Hematopoietic multipotent progenitor cell treated with erythropoietin and hydrocortisone succinate and interleukin-3 and kit ligand, for 8 days (in vitro differentiated cells): ENCODE data around the gene POLR1C.
A peak's percentile ranks its signal among the peaks of the same experiment; 100 is the strongest.
"Not testable (repeated sequence)": the region's sequence is repeated elsewhere in the genome, so short reads cannot be mapped to it uniquely, and the experiment has no call there.

Experiments used
- DNase-seq: peaks from one replicate; pipeline ENCODE4 v3.0.0-alpha.2; 2015

POLR1C gene

GRCh38 chr6:43516697-43517504, at the start of gene POLR1C, which contains the start of gene YIPF3:
TSS of gene POLR1C (plus strand) at chr6:43517089. CDS start at chr6:43517110, 21 bp downstream.
TSS of gene YIPF3 (minus strand) at chr6:43516926. CDS start at chr6:43516807, 119 bp downstream.
- peak; percentile 98 for DNase-seq

GRCh38 chr6:43467265-43467664, 49.6 kb upstream of the POLR1C start:
- DNase-seq, result not testable (repeated sequence)

- no peak for DNase-seq
Measured at GRCh38 chr6:43467752-43468151, 49.1 kb upstream of the POLR1C start.

GRCh38 chr6:43468240-43468639, 48.6 kb upstream of the POLR1C start:
- no peak for DNase-seq

- DNase-seq, result no peak
Measured at GRCh38 chr6:43468748-43469681, 47.9 kb upstream of the POLR1C start.

- DNase-seq, result no peak
Measured at GRCh38 chr6:43469947-43470346, 46.9 kb upstream of the POLR1C start.

- no peak for DNase-seq
Measured at GRCh38 chr6:43471399-43471798, 45.5 kb upstream of the POLR1C start.

- DNase-seq, result no peak
Measured at GRCh38 chr6:43472515-43472914, 44.4 kb upstream of the POLR1C start.

- no peak for DNase-seq
Measured at GRCh38 chr6:43475516-43475915, 41.4 kb upstream of the POLR1C start.

- no peak for DNase-seq
Measured at GRCh38 chr6:43476746-43477145, 40.1 kb upstream of the POLR1C start.

- DNase-seq, result peak; percentile 84
Measured at GRCh38 chr6:43477235-43478007, 39.5 kb upstream of the POLR1C start, which contains the start of gene TJAP1. TSS of gene TJAP1 (plus strand) at chr6:43477570. CDS start at chr6:43499002, 21,432 bp downstream.

- DNase-seq, result peak; percentile 19
Measured at GRCh38 chr6:43478008-43478372, 38.9 kb upstream of the POLR1C start.

- no peak for DNase-seq
Measured at GRCh38 chr6:43481075-43481474, 35.8 kb upstream of the POLR1C start.

GRCh38 chr6:43481591-43482236, 35.2 kb upstream of the POLR1C start:
- DNase-seq, result no peak

- DNase-seq, result no peak
Measured at GRCh38 chr6:43488667-43489276, 28.1 kb upstream of the POLR1C start.

GRCh38 chr6:43489277-43490072, 27.4 kb upstream of the POLR1C start:
- no peak for DNase-seq

- DNase-seq, result no peak
Measured at GRCh38 chr6:43490523-43490939, 26.4 kb upstream of the POLR1C start.

- DNase-seq, result no peak
Measured at GRCh38 chr6:43491750-43492661, 24.9 kb upstream of the POLR1C start.

GRCh38 chr6:43492673-43493072, 24.2 kb upstream of the POLR1C start:
- no peak for DNase-seq

- DNase-seq, result no peak
Measured at GRCh38 chr6:43493230-43493629, 23.7 kb upstream of the POLR1C start.
